GM18508 (cell line): ENCODE results near the gene PUS3.

ENCODE experiments used
- ATAC-seq: cut with Tn5 transposase; IDR thresholded peaks from one replicate; pipeline ENCODE4 v1.9.1; 2021; ENCODE audit warnings: moderate number of reproducible peaks; ENCODE audit not compliant: insufficient read depth, unreplicated experiment

The PUS3 gene

DNA sequence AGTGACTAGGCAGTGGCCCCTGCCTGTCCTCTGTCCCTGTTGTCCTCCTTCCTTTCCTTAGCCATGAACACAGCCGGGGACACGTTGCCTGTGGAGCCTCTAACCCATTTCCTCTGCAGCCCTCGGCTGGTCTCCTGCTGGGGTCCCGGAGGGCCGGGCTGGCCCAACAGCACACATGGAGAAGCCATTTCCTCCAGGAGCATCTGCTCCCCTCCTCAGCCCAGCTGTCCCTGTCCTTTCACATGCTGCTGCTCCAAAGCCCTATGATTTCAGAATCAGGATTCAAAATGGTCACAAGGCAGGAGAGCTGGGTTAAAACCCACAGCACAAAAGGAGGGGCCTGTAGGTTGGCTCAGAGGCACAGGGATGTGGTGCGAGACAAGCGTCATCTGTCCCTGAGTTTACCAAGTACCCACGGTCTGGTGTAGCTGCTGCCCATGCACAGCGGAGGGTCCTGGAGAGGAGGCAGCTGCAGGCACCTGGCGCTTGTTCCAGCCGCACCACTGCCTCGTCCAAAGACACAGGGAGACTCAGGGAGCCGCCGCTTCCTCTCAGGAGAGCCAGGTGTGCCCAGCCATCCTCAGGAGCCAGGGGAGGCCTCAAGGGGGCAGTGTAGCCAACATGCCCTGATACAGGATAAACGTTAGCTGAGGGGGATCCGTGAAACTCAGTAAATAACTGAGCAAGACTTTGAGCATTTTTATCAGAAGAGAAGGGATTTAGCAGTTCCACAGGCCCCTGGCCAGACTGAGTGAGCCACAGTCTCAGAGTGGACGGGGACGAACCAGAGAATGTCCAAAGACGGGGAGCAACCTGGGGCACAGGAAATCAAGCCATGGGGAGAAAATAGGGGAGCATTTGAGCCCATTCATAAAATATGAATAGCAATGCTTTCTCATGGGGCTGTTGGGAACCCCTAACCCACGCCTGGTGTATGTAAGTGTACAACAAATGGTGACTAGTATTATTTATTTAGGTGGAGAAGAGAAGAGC, 38.9 kb upstream of the PUS3 start:
- ATAC-seq, result no peak

DNA sequence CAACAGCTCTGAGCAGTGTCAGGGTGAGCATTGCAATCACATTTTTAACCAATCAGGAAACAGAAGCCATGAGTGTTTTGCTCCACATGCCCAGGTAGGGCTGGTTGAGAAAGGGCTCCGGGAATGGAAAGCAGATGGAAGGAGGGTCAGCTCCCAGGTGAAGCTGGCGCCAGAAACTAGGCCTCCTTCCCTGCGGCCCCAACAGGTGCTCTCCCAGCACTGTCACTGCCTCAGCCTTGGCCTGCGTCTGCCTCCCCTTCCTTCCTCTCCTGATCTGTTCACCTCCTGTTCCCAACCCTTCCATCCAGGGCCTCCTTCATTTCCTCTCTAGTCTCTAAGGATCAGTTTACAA, 38.2 kb upstream of the PUS3 start:
- no peak for ATAC-seq

DNA sequence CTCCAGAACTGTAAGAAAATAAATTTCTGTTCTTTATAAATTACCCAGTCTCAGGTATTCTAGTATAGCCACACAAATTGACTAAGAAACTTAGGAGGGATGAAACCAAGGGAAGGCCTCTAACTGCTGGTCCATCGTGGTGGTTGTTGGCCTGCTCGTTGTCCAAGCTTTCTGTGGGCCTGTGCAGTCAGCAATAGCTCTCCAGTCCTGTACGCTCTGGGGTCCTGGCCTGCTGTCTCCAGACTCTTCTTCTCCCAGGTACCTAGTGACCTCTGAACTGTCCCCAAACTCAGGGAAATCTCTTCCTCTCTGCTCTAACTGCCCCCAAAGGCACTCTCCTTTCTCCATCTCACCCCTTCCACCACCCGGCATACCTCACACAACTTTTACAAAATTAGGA, 37.1 kb upstream of the PUS3 start:
- no peak for ATAC-seq

DNA sequence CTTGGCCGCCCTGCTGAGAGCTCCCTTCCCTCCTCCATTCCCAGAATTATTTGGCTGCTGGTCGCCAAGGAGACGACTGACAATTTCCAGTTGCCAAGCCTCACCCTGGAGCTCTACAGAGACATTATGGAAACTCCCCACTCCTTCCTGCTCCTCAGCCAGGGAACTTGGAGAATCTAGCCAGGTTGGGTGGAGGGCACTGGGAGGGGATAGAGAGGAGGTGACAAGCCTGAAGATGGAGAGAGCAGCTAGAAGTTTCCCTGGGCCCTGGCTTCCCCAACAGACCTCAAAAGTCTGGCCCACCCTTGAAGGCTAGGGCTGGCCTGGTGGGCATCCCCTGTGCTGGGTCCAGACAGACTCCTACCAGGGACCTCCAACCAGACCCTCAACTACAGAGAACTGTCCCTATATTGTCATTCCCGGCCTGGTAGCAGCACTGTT, 36.1 kb upstream of the PUS3 start:
- no peak for ATAC-seq

DNA sequence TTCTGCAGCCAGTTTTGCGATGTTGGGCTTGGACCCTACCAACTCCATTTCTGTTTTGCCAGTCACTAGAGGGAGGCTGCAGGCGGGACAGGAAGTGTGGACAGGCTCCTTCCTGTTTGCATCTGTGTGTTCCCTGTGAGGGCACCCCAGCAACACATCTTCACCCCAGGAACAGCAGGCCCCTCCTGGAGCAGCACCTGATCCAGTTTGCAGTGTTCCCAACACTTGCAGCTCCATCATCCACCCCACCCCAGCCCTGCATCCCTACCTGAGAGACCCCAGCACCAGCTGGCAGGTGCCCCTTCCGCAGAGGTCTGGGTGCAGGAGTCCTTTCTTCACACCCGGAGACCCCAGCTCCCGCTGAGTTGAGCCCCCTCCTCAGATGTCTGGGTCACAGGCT, 35.4 kb upstream of the PUS3 start:
- ATAC-seq, result no peak

DNA sequence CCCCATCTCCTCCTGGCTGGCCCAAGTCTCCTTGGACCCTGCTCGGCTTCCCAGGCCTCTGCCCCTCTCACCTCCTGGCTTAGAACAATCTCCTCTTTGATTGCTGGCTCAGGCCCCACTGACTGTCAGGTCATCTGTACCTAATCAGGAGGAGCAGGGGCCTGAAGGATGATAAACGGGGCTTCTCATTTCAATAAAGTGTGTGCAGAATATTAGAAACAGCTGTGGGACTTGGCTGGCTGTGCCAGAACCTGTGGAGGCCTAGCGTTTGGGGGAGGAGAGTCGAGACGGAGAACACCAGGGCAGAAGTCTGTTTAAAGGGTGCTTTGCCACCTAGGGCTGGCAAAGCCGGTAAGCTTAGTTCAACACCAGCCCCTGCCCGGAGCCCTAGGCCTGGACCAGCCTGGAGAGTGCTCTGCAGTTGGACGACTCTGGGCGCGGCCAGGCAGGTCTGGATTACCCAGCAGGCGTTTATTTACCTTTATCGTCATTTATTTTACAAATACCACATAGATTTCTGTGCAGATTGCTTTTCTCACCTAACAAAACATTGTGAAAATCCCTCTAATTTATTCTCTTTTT, 32.7 kb upstream of the PUS3 start:
- ATAC-seq, result no peak

DNA sequence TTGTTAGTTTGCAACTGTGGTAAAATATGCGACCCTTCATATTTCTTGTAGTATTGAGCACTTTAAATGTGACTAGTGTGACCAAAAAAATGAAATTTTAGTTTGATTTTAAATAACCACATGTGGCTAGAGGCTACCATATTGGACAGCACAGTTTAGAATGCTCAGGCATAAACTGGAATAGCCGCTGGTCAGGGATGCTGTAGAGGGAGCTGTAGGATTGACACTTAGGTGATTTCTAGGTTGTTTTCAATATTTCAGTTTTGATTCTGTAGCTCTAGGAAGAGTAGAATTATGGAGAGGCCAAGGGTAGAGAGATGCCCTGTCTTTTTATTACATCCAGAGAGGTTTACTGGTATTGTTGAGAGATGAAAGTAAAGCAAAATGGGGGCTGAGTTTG, 32.0 kb upstream of the PUS3 start:
- no peak for ATAC-seq

DNA sequence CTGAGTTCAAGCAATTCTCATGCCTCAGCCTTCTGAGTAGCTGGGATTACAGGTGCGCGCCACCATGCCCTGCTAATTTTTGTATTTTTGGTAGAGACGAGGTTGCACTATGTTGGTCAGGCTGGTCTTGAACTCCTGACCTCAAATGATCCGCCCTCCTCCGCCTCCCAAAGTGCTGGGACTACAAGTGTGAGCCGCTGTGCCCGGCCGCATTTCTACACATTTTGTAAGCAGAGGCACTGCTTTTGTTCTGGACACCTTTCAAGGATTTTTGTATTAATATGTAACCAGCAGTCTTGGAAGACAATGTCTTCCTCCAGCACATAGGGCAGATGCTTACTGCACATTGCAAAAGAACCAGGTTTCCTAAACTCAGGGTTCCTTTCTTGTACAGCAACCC, 31.5 kb upstream of the PUS3 start:
- ATAC-seq, result no peak

DNA sequence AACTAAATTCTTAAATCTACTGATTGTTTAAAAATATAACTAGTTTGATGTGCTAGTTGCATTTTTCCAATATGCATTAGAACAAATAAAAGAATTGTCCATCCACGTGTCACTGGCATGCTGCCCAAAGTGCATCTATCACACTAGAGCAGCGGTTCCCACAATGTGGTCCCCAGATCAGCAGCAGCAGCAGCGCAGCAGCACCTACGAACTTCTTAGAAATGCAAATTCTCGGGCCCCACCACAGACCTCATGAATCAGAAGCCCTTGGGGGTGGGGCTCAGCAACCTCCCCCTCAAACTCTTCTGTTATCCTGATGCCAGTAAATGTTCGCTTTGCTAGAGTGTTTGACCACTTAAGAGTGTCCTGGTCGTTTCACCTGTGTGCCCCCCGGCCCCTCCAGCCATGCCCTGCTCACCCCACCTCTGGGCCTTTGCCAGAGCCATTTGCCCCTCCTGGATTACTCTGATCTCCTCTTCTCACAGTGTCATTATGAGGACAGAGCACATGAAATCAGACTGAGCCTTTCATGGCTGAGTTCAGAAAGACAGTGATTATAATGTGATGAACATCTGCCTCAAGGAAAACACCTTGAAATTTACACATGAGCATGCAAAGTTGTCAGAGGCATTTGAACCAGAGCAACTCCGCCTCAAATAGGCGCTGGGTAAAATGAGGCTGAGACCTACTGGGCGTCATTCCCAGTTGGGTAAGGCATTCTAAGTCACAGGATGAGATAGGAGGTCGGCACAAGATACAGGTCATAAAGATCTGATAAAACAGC, 30.2 kb upstream of the PUS3 start:
- no peak for ATAC-seq

DNA sequence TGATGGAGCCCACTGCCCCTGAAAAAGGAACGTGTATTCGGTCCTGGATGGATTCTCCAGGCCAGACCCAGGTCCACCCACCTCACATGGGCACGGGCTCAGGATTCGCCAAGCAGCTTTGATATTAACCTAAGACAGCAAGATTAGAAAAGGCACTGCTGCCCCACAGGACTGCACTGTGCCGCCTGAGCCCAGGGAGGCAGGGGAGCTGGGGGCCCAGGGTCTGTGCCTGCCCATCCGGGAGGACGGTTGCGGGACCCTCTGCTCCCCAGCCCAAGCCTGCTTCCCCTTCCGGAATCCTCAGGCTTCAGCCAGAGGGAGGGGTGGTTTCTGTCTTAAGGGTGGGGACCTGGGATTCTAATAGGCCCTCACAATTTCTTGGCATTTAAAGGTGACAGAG, 29.3 kb upstream of the PUS3 start:
- no peak for ATAC-seq

DNA sequence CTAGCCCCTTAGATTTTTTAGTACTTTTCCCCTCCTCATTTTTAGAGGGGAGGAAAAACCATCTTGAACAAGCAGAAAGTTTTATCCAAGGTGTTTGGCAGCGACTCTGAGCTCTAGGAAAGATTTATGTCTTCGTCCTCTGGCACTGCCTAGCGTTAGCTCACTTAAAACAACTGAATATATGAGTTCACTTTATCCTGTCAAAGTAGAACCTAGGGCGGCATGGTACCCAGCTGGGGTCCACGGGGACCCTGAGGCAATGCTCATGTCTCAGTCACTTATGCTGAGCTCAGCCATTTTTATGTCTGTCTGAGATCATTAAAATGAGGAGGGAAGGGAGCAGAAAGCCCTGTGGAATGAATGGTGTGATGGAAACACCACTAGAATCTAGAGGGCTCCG, 28.7 kb upstream of the PUS3 start:
- ATAC-seq, result no peak

DNA sequence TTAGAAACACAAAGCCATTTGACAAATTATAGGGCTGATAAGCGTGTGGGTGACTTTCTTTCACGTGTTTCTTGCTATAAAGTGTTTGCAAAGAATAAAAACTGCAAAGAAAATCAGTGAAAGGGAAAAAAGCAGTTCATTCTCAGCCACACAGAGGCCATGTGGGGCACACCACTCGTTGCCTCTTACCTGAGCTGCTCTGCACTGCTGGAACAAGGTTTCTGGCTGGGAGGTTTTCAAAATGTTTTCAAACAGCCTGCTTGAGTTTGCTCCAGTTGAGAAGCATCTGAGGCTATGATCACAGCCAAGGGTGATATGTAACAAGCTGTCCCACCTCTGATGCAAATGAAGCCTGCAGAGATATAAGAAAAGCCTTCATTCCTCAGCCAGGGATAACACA, 28.1 kb upstream of the PUS3 start:
- no peak for ATAC-seq

DNA sequence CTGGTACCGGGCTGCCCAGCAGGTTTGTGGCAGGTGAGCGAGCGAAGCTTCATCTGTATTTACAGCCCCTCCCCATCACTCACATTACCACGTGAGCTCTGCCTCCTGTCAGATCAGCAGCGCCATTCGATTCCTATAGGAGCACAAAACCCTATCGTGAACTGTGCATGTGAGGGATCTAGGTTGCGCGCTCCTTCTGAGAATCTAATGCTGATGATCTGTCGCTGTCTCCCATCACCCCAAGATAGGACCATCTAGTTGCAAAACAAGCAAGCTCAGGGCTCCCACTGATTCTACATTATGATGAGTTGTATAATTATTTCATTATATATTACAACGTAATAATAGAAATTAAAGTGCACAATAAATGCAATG, 27.1 kb upstream of the PUS3 start:
- ATAC-seq, result no peak

DNA sequence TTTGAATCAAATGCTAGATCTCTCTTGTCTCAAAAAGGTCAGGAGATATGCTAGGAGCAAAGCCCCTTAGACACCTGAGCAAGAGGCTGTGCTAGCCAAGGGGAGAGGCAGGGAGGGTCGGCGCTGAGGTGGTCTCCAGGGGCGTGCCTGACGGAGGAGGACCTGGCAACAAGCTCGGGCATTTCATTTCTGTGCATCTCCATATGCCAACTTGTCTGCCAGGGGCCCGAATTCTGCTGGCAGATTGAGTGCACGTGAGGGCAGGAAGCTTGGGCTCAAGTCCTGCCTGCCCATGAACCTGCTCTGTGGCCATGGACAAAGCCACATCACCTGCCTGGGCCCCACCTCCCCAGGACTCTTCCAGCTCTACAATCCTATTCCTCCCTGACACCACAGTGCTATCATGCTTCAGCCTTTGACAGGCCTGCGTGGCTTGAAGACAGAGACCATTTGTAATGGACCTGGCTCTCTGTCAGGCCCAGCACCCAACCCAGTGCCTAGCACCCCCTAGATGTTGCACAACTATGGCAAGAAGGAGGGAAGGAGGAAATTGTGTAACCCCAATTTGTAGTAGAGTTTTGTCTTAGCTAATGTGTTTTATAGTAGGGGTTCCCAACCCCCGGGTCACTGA, 26.6 kb upstream of the PUS3 start:
- ATAC-seq, result no peak

DNA sequence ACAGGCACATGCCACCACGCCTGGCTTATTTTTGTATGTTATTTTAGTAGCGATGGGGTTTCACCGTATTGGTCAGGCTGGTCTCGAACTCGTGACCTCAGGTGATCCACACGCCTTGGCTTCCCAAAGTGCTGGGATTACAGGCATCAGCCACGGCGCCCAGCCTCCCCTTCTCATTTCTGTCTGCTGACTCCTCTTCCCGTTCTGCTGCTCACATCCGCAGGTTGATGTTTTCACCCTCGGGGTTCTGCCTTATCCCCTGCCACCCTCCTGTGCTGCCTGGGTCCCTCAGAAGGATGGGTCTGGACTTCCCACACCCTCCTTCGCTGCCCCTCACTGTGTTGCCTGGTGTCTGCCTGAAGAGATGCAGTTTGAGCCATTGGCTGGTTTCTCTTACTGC, 23.7 kb upstream of the PUS3 start:
- ATAC-seq, result no peak

DNA sequence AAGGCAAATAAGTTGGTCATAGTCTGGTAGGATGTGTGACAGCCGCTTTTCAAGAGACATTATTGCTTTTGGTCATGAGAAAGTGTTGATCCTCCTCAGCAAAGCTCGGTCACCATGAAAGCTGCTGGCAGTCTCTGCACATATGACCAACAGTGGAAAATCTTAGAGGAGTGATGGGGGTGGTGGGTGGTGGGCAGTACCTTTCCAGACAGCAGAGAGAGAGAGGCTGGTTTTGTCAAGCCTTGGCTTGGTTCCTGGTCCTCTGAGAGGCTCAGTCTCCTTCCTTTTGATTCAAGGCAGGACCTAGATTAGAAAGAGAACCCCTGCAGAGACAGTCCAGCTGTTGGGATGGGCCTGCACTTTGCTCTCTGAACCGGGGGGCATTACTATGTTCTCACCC, 22.8 kb upstream of the PUS3 start:
- no peak for ATAC-seq

DNA sequence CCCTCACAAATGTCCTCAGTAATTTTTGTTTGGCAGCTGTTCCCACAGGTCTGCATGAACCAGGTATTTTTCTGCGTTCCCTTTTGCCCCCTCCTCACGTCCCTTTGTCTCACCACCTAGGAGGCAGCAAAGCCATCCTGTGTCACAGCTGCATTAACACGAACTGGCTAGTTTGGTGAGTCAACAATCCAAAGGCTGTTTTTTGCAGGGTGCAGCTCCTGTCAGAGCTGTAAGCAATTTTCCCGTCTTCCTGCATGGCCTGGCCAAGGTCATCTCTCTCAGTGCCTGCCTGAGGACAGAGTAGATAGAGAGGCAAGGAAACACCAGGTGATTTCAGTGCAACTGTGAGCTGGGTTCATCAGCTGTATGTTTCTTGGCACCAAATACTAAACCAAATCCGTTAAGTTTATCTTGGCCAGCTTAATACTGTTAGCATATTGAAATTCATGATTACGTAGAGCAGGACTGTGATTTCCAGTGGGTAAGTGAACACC, 22.3 kb upstream of the PUS3 start:
- no peak for ATAC-seq

DNA sequence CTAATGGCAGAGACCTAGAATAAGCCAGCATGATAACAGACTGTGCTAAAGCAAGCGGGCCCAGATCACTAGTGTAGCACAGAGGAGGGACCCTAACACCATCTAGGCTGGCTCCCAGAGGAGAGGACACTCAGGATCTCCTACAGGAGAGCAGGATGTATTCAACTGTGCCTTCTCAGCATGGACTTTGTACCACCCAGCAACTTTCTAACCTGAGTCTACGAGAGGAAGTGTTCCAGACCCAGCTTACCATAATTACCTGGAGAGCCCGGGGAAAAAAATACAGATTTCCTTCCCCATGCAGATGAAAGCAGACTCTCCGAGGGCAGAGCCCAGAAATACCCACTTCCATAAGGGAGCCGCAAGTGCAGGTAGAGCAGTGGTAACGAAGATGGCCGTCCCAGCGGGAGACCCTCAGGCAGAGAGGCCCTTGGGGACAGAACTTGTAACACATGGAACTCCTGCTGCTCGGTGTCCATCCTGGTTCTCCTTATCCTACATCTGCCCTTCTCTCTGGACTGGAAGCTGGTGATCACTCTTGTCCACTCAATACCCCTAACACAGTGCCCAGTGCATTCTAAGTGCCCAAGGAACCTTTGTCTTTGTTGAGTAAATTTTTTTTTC, 21.5 kb upstream of the PUS3 start:
- ATAC-seq, result no peak

DNA sequence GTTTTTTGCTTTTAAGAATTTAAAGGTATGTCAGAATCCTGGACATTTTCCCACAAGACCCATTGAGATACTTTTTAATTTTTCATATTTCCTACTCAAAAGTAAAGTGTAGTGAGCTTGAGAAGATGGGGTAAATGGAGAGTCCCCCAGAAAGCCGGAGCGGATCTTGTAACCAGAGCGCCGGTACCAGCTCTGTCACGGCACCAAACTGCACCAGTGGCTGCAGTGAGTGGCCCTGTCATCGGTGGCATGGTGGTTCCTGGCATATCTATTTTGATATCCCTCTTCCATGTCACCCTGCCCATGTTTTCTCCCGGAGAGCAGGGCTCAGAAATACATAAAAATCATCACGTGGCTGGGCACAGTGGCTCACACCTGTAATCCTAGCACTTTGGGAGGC, 20.6 kb upstream of the PUS3 start:
- ATAC-seq, result no peak

DNA sequence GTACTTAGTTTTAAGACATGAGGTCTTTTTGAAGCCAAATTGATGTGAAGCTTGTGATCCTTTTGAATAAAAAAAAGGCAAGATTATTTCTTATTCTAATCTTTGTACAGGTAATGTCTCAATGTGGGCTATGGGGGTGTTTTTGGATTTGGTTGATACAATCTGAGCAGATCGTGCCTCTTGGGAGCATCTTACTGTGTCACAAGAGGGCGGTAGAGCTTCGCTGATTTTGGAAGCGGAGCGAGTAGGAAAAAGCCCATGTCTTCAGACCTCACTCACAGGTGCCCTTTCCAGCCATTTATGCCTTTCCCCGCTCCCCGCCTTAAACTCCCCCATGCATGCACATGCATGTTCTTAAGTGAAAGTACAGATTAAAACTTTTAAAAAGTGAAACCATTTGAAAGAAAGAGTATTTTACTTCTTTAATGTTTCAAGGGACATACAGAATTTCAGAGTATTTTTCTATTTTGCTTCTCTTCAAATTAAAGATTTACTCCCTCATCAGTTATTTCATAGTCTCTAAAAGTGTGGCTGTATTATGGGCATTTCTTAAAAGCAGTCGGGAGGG, 20.1 kb upstream of the PUS3 start:
- no peak for ATAC-seq
